Measurements from ENCODE around the gene PRR14L. TPM values are rescaled to one million over a fixed set of nuclear protein-coding genes. Genes with fewer than 3 reads are reported as not detected.

Gene PRR14L
- total and polyA plus RNA-seq, 7 experiments from 2014 or later: 18.7 to 82.6 (median 46.9) TPM

DNA sequence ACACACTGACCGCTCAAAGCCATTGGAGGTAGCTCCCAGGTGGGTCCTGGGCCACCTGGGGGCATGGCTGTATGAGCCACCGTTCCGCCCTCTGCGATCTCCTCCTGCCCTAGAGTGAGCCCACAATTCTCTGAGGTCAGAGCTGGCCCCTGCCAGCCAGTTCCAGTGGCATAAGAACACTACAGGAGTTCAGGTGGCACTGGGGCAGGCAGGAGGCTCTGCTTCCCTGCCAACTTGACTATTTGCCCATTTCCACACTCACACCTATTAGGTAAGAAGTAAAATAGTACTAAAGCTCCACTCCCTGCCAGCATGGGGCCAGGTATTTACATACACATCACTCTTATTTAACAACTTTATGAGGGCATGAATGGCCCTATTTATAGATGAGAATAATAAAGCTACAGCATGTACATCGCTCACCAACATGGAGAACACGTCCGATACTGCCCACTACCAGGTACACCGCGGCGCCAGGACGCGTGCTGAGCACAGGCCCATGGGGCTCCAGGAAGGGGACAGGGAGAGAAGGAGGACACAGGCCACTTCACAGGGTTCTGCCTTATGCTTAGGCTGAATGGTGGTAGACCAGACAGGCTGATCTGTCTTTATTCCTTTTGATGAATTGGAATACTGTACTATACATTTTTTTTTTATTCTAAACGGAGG lies 114.2 kb downstream of the PRR14L start:
- CTCF ChIA-PET: interaction anchor here (1.5 kb wide), 1 partner anchor 75 kb away, joined by 3 read pairs; no protein-coding TSS in a partner anchor
- H3K9me3 Mint-ChIP-seq: no peaks in the 10 kb centered on the region
- POLR2A ChIA-PET: no interaction called here
- Histone ChIP-seq H3K36me3 (ENCODE audit: control insufficient read depth in 2 of 3, insufficient read depth in 3 of 3, low read length in 3 of 3) (no peaks in the 10 kb centered on the region), H3K9me3 (ENCODE audit: control insufficient read depth in 2 of 3, low read length in 3 of 3) (no peaks in the 10 kb centered on the region), H3K27ac (ENCODE audit: low read depth, low read length) (no peak overlapping the region), H3K4me3 (ENCODE audit: low read length) (no peak overlapping the region), H3K27me3 (ENCODE audit: control insufficient read depth in 2 of 2, insufficient read depth in 2 of 2, low read length in 2 of 2) (no peaks in the 10 kb centered on the region), H3K4me1 (ENCODE audit: control insufficient read depth in 2 of 2, insufficient read depth in 2 of 2, low read length in 2 of 2) (peaks cover 15 to 18% of the 10 kb centered on the region in 2 donors)
- H3K36me3 Mint-ChIP-seq: peaks cover 0 to 3% (median 0%) of the 10 kb centered on the region in 5 donors
- peak overlapping the region in 4 of 9 donors; percentile 28 to 78 (median 72) for H3K27ac Mint-ChIP-seq
- DNase-seq (no peak), ATAC-seq (no peak)
- peaks cover 29 to 56% (median 37%) of the 10 kb centered on the region in 7 donors for H3K4me1 Mint-ChIP-seq
- no peaks in the 10 kb centered on the region for H3K27me3 Mint-ChIP-seq
- no peak overlapping the region for H3K4me3 Mint-ChIP-seq
- intact Hi-C loops (cut with micrococcal nuclease): loop anchor here in 1 of 2 donors (10.0 kb wide), 1 partner anchor 531 kb away; the partner anchor contains the start of gene SELENOM

DNA sequence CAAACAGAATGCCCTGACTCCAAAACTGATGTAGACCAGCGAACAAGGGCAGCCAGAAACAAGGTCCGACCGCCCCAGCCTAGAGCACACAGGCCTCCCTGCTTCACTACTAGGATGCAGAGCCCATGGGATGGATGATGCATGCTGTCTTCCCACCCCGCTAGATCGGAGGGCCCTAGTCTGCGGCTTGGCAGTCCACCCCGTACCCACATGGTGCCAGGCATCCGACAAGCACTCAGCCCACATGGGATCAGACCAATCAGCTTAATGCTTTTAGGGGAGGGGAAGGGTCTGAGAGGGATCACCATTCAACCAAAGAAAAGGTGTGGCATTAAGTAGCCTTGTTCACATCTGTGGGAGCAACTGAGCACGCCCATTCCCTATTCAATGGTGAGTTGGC lies 118.5 kb downstream of the PRR14L start:
- ChIA-PET CTCF (interaction anchor here (1.0 to 2.8 kb wide), 2 partner anchors 75 to 180 kb away, joined by 4 to 16 read pairs; no protein-coding TSS in a partner anchor), POLR2A (interaction anchor here (0.6 to 1.9 kb wide), 7 partner anchors 46 to 339 kb away, joined by 3 to 7 read pairs (median 3); partner anchors contain the start of gene PIK3IP1)
- intact Hi-C loops (cut with micrococcal nuclease): loop anchor here (2.0 to 10.0 kb wide), 7 partner anchors 49 to 527 kb away; partner anchors contain the start of genes DRG1 (in 1 of the 2), LIMK2 (in 1 of the 2), PATZ1 (in 1 of the 2) and PIK3IP1 (in 1 of the 2)
- Mint-ChIP-seq H3K9me3 (peaks cover 0 to 2% (median 0%) of the 10 kb centered on the region in 11 donors), H3K36me3 (peaks cover 0 to 3% (median 0%) of the 10 kb centered on the region in 5 donors), H3K27ac (peak overlapping the region; percentile 68 to 95 (median 91)), H3K27me3 (no peaks in the 10 kb centered on the region), H3K4me3 (peak overlapping the region; percentile 72 to 92 (median 82)), H3K4me1 (peaks cover 19 to 55% (median 41%) of the 10 kb centered on the region in 7 donors)
- Histone ChIP-seq H3K4me1 (ENCODE audit: control insufficient read depth in 2 of 2, insufficient read depth in 2 of 2, low read length in 2 of 2) (peaks cover 16 to 19% of the 10 kb centered on the region in 2 donors), H3K27me3 (ENCODE audit: control insufficient read depth in 2 of 2, insufficient read depth in 2 of 2, low read length in 2 of 2) (no peaks in the 10 kb centered on the region), H3K9me3 (ENCODE audit: control insufficient read depth in 2 of 3, low read length in 3 of 3) (no peaks in the 10 kb centered on the region), H3K27ac (ENCODE audit: low read depth, low read length) (peak overlapping the region; percentile 95), H3K4me3 (ENCODE audit: low read length) (no peak overlapping the region), H3K36me3 (ENCODE audit: control insufficient read depth in 2 of 3, insufficient read depth in 3 of 3, low read length in 3 of 3) (no peaks in the 10 kb centered on the region)
- no peak for DNase-seq
- ATAC-seq: no peak

Other genes with a start within 250 kb of the PRR14L start
- 10 to 100 TPM; 29.7 to 47.8 (median 35.5) TPM for gene PISD, start 87.9 kb downstream of the PRR14L start, total RNA-seq
- 10 to 100 TPM; 15.3 to 18.8 TPM for gene PISD, start 87.9 kb downstream of the PRR14L start, polyA plus RNA-seq
- gene DEPDC5, start 3.9 kb upstream of the PRR14L start, total RNA-seq: 10 to 100 TPM; 42.9 to 54.1 (median 44.2) TPM
- gene DEPDC5, start 3.9 kb upstream of the PRR14L start, polyA plus RNA-seq: 10 to 100 TPM in 1 of 2 donors, 1 to 10 TPM in 1; 5.7 to 10.5 TPM
- 100 to 1,000 TPM in 1 of 5 experiments, 10 to 100 TPM in 4; 11.7 to 130 (median 17.1) TPM for gene YWHAH, start 194.4 kb upstream of the PRR14L start, total RNA-seq
- 10 to 100 TPM; 11.7 to 22.4 TPM for gene YWHAH, start 194.4 kb upstream of the PRR14L start, polyA plus RNA-seq